Endothelial cell (in vitro differentiated cells): Measurements from ENCODE around the gene TNIK. TPM values are rescaled to one million over a fixed set of nuclear protein-coding genes. Genes with fewer than 3 reads are reported as not detected.
"Not testable (repeated sequence)": the region's sequence is repeated elsewhere in the genome, so short reads cannot be mapped to it uniquely, and the experiment has no call there.

Experiments
- DNase-seq: peaks from one replicate; pipeline ENCODE4 v3.0.0; 2021; ENCODE audit warnings: low spot score
- H3K27ac Mint-ChIP-seq: one replicate; pipeline ENCODE4 v1.8.0; 2021; ENCODE audit warnings: mixed read lengths, inconsistent platforms; ENCODE audit not compliant: unreplicated experiment
- H3K27me3 Mint-ChIP-seq: one replicate; pipeline ENCODE4 v1.8.0; 2021; ENCODE audit warnings: mild to moderate bottlenecking, moderate library complexity, mixed read lengths, inconsistent platforms; ENCODE audit not compliant: unreplicated experiment
- H3K36me3 Mint-ChIP-seq: one replicate; pipeline ENCODE4 v1.8.0; 2021; ENCODE audit warnings: mild to moderate bottlenecking, low read depth, mixed read lengths, inconsistent platforms; ENCODE audit not compliant: unreplicated experiment
- H3K4me1 Mint-ChIP-seq: one replicate; pipeline ENCODE4 v1.8.0; 2021; ENCODE audit warnings: mild to moderate bottlenecking, mixed read lengths, inconsistent platforms; ENCODE audit not compliant: unreplicated experiment
- H3K4me3 Mint-ChIP-seq: one replicate; pipeline ENCODE4 v1.8.0; 2021; ENCODE audit warnings: mild to moderate bottlenecking, mixed read lengths, inconsistent platforms; ENCODE audit not compliant: unreplicated experiment
- H3K9me3 Mint-ChIP-seq: one replicate; pipeline ENCODE4 v1.8.0; 2021; ENCODE audit warnings: mixed read lengths, inconsistent platforms; ENCODE audit not compliant: unreplicated experiment
- CTCF ChIP-seq: fragments of 200-600 bp; sonication (generic); IDR thresholded peaks from one replicate; pipeline ENCODE4 v1.5.0; 2021; ENCODE audit warnings: antibody characterized with exemption; ENCODE audit not compliant: unreplicated experiment
- total RNA-seq: library from RNA; stranded (reverse); fragmentation: NEBNext Ultra II Directional; extraction: Animal tissue kit (Norgen Biotek cat#: 25700); gene quantifications from one replicate; pipeline ENCODE4 v1.2.1, GENCODE V29; 2021; ENCODE audit not compliant: unreplicated experiment

The TNIK gene
- total RNA-seq, 1 donor from 2014 or later = 67.0 TPM

GRCh38 chr3:171383206-171384018, 76.8 kb downstream of the TNIK start:
- no peak for TF ChIP-seq CTCF
- H3K36me3 Mint-ChIP-seq = no peaks in the 10 kb centered on the region
- peaks cover 26% of the 10 kb centered on the region for H3K4me1 Mint-ChIP-seq
- H3K4me3 Mint-ChIP-seq = no peak overlapping the region
- peak overlapping the region; percentile 0 for H3K27ac Mint-ChIP-seq
- peaks cover 5% of the 10 kb centered on the region for H3K27me3 Mint-ChIP-seq
- DNase-seq = no peak
- no peaks in the 10 kb centered on the region for H3K9me3 Mint-ChIP-seq

GRCh38 chr3:171382347-171382746, 77.9 kb downstream of the TNIK start:
- H3K36me3 Mint-ChIP-seq, H3K9me3 Mint-ChIP-seq, H3K4me3 Mint-ChIP-seq, H3K27ac Mint-ChIP-seq, DNase-seq, H3K27me3 Mint-ChIP-seq: not testable (repeated sequence)
- peaks cover 18% of the 10 kb centered on the region for H3K4me1 Mint-ChIP-seq

GRCh38 chr3:171380711-171381425, 79.3 kb downstream of the TNIK start:
- Mint-ChIP-seq H3K4me3 (no peak overlapping the region), H3K9me3 (no peaks in the 10 kb centered on the region), H3K27me3 (peaks cover 5% of the 10 kb centered on the region), H3K36me3 (no peaks in the 10 kb centered on the region), H3K4me1 (peaks cover 15% of the 10 kb centered on the region), H3K27ac (no peak overlapping the region)
- no peak for TF ChIP-seq CTCF
- DNase-seq = no peak

GRCh38 chr3:171379961-171380483, 80.2 kb downstream of the TNIK start:
- TF ChIP-seq CTCF = no peak
- Mint-ChIP-seq H3K27me3 (peaks cover 4% of the 10 kb centered on the region), H3K4me3 (no peak overlapping the region), H3K4me1 (peaks cover 11% of the 10 kb centered on the region), H3K36me3 (no peaks in the 10 kb centered on the region), H3K27ac (no peak overlapping the region), H3K9me3 (no peaks in the 10 kb centered on the region)
- DNase-seq = no peak

- no peak overlapping the region for H3K27ac Mint-ChIP-seq
- no peak for DNase-seq
- TF ChIP-seq CTCF = no peak
- H3K36me3 Mint-ChIP-seq = no peaks in the 10 kb centered on the region
- no peak overlapping the region for H3K4me3 Mint-ChIP-seq
- no peaks in the 10 kb centered on the region for H3K9me3 Mint-ChIP-seq
- peaks cover 2% of the 10 kb centered on the region for H3K27me3 Mint-ChIP-seq
- H3K4me1 Mint-ChIP-seq = peaks cover 7% of the 10 kb centered on the region
Measured at GRCh38 chr3:171379281-171379680, 80.9 kb downstream of the TNIK start.
